NB4 (cell line): ENCODE measurements around the gene ASCL3.

ENCODE experiments used
- CTCF ChIP-seq: IDR thresholded peaks from one replicate; pipeline ENCODE4 v1.5.1; 2012; ENCODE audit warnings: low read depth, low read length
- POLR2A ChIP-seq: IDR thresholded peaks from 2 replicates; pipeline ENCODE4 v1.6.1; 2011; ENCODE audit warnings: mild to moderate bottlenecking; ENCODE audit not compliant: insufficient read length; ENCODE audit errors: extremely low read depth

- no peak for TF ChIP-seq CTCF
- TF ChIP-seq POLR2A = no peak
These were observed 40.7 kb upstream of the ASCL3 start for GRCh38 chr11:8983552-8983951.
